ENCODE measurements around the gene SLC7A6OS.

- TF ChIP-seq CTCF (IDR thresholded peaks at IDR 0.05) (no peak), ZFX (IDR thresholded peaks at IDR 0.05; ENCODE audit: borderline replicate concordance) (no peak)
These were observed 12.8 kb downstream of the SLC7A6OS start for GRCh38 chr16:68297908-68298307.

All from 22Rv1 (cell line).